Uterus (tissue), 2 donors: ENCODE measurements around the gene CRACR2A.

Experiments used
- CTCF ChIP-seq, 4 experiments: fragments of 200-600 bp in 2 of 4; fragments of 450-650 bp in 2 of 4; sonication (generic) in 2 of 4; IDR thresholded peaks; one replicate each; pipeline ENCODE4 v1.5.1; 2016 to 2019; ENCODE audit warnings: antibody characterized with exemption in 4 of 4, mild to moderate bottlenecking in 2 of 4, moderate library complexity in 1 of 4
- POLR2A ChIP-seq, 2 donors: fragments of 450-650 bp; IDR thresholded peaks; one replicate each; pipeline ENCODE4 v1.6.1; 2016; ENCODE audit warnings: antibody characterized with exemption in 2 of 2, mild to moderate bottlenecking in 1 of 2, moderate library complexity in 1 of 2

- no peak for TF ChIP-seq CTCF (IDR thresholded peaks at IDR 0.05)
- TF ChIP-seq POLR2A (IDR thresholded peaks at IDR 0.05): no peak
Observed at GRCh38 chr12:3685830-3686229, 67.1 kb downstream of the CRACR2A start.
